HCT116 (cell line): ENCODE results near the gene TNRC6B. TPM values are rescaled to one million over a fixed set of nuclear protein-coding genes. Genes with fewer than 3 reads are reported as not detected.

ENCODE experiments used
- ATAC-seq: fragments of 200-7000 bp; cut with Tn5 transposase; 2 replicates; pipeline ENCODE4 v1.9.1; 2020; ENCODE audit warnings: mild to moderate bottlenecking, moderate library complexity
- BruUV-seq: library from RNA; stranded (reverse); fragments of 400-500 nt; replicated peaks from 2 replicates; lab custom pipeline; 2021; lab: Mats Ljungman, UMichigan
- CTCF ChIA-PET: fragments of 300-600 bp; sonication (Branson Sonifier 250); formaldehyde crosslinking; loops from one replicate; lab custom pipeline; 2021; ENCODE audit warnings: antibody characterized with exemption; lab: Charles Lee
- POLR2A ChIA-PET: fragments of 300-600, 350-600 bp; sonication (Branson Sonifier 250); formaldehyde crosslinking; loops from one replicate; lab custom pipeline; 2021; ENCODE audit warnings: antibody characterized with exemption; lab: Charles Lee
- RAD21 ChIA-PET, 2 experiments: fragments of 300-600 bp; sonication (Branson Sonifier 250); formaldehyde crosslinking; loops; one replicate each; lab custom pipeline; 2023; ENCODE audit warnings: low total read pairs in 2 of 2; ENCODE audit not compliant: uncharacterized antibody in 2 of 2, unreplicated experiment in 2 of 2, low non-redundant PET in 1 of 2; lab: Charles Lee
- DNase-seq: peaks from one replicate; pipeline ENCODE4 v3.0.0-alpha.2; 2010; ENCODE audit warnings: low read depth, low spot score
- H2AFZ ChIP-seq: fragments of 200-600 bp; shearing (Covaris generic), sonication (generic); 2 replicates; pipeline ENCODE4 v1.6.1; 2017; ENCODE audit warnings: low read depth, mixed run types, mixed read lengths, antibody characterized with exemption, low read length; ENCODE audit not compliant: poor library complexity, severe bottlenecking
- H3K27ac ChIP-seq: 2 replicates; pipeline ENCODE4 v1.5.1; 2012; ENCODE audit warnings: low read depth, low read length
- H3K27me3 ChIP-seq: fragments of 200-600 bp; sonication (generic); 2 replicates; pipeline ENCODE4 v1.6.1; 2016; ENCODE audit warnings: mixed run types, low read length, mixed read lengths; ENCODE audit not compliant: insufficient read depth
- H3K36me3 ChIP-seq, 2 experiments: fragments of 200-500 bp in 1 of 2; fragments of 200-600 bp in 1 of 2; sonication (Bioruptor generic) in 1 of 2; sonication (generic) in 1 of 2; 2 replicates each; pipeline versions ENCODE4 v1.5.1 to v1.6.1; 2014 to 2016; ENCODE audit warnings: low read length in 2 of 2, inconsistent platforms in 1 of 2, mixed read lengths in 1 of 2, mixed run types in 1 of 2; ENCODE audit not compliant: insufficient read depth in 2 of 2, control insufficient read depth in 1 of 2
- H3K4me1 ChIP-seq, 2 experiments: fragments of 200-600 bp in 1 of 2; sonication (generic) in 1 of 2; 2 replicates each; pipeline versions ENCODE4 v1.5.1 to v1.6.1; 2012 to 2017; ENCODE audit warnings: low read length in 2 of 2, inconsistent platforms in 1 of 2, mild to moderate bottlenecking in 1 of 2, mixed read lengths in 1 of 2, mixed run types in 1 of 2, moderate library complexity in 1 of 2; ENCODE audit not compliant: insufficient read depth in 2 of 2, control insufficient read depth in 1 of 2
- H3K4me2 ChIP-seq: fragments of 200-600 bp; sonication (generic); 2 replicates; pipeline ENCODE4 v1.6.1; 2017; ENCODE audit warnings: mixed run types, low read length, mixed read lengths
- H3K4me3 ChIP-seq, 2 experiments: fragments of 200-600 bp in 1 of 2; sonication (generic) in 1 of 2; replicated peaks in 1 of 2; 2 replicates each; pipeline ENCODE4 v1.5.1; 2011 to 2016; ENCODE audit warnings: low read length in 2 of 2, control low read depth in 1 of 2, low read depth in 1 of 2, mild to moderate bottlenecking in 1 of 2, mixed read lengths in 1 of 2, mixed run types in 1 of 2
- H3K79me2 ChIP-seq: fragments of 200-600 bp; sonication (generic); 2 replicates; pipeline ENCODE4 v1.6.1; 2017; ENCODE audit warnings: mild to moderate bottlenecking, mixed run types, low read length, moderate library complexity, mixed read lengths; ENCODE audit not compliant: insufficient read depth
- H3K9ac ChIP-seq: fragments of 200-600 bp; sonication (generic); 2 replicates; pipeline ENCODE4 v1.6.1; 2016; ENCODE audit warnings: low read length, mixed read lengths
- H3K9me2 ChIP-seq: fragments of 200-600 bp; sonication (generic), shearing (Covaris generic); 2 replicates; pipeline ENCODE4 v1.6.1; 2017; ENCODE audit warnings: mixed run types, mild to moderate bottlenecking, moderate library complexity; ENCODE audit not compliant: insufficient read depth
- H3K9me3 ChIP-seq, 2 experiments: fragments of 200-500 bp in 1 of 2; fragments of 200-600 bp in 1 of 2; sonication (Bioruptor generic) in 1 of 2; sonication (generic) in 1 of 2; 2 replicates each; pipeline ENCODE4 v1.6.1; 2014 to 2017; ENCODE audit warnings: low read length in 2 of 2, mixed read lengths in 2 of 2, inconsistent platforms in 1 of 2, low read depth in 1 of 2, mild to moderate bottlenecking in 1 of 2, mixed run types in 1 of 2, moderate library complexity in 1 of 2; ENCODE audit not compliant: control insufficient read depth in 1 of 2, insufficient read depth in 1 of 2
- H4K20me1 ChIP-seq: fragments of 200-600 bp; sonication (generic), shearing (Covaris generic); 2 replicates; pipeline ENCODE4 v1.6.1; 2017; ENCODE audit warnings: mixed run types, mild to moderate bottlenecking, moderate library complexity; ENCODE audit not compliant: insufficient read depth
- CBX3 ChIP-seq: IDR thresholded peaks from 2 replicates; pipeline ENCODE4 v1.6.1; 2012; ENCODE audit warnings: low read depth
- CEBPB ChIP-seq: IDR thresholded peaks from 2 replicates; pipeline ENCODE4 v1.6.1; 2012; ENCODE audit warnings: low read depth
- EGR1 ChIP-seq: IDR thresholded peaks from 2 replicates; pipeline ENCODE4 v1.6.1; 2012; ENCODE audit warnings: low read depth
- ELF1 ChIP-seq: IDR thresholded peaks from 2 replicates; pipeline ENCODE4 v1.6.1; 2012; ENCODE audit warnings: low read depth, borderline replicate concordance
- EZH2 ChIP-seq: fragments of 200-600 bp; sonication (generic); IDR thresholded peaks from 2 replicates; pipeline ENCODE4 v1.6.1; 2017; ENCODE audit warnings: antibody characterized with exemption, mixed run types
- FOSL1 ChIP-seq: IDR thresholded peaks from 2 replicates; pipeline ENCODE4 v1.6.1; 2012; ENCODE audit warnings: low read depth
- JUND ChIP-seq: IDR thresholded peaks from 2 replicates; pipeline ENCODE4 v1.6.1; 2012
- POLR2A ChIP-seq: IDR thresholded peaks from 2 replicates; pipeline ENCODE4 v1.7.0; 2011; ENCODE audit warnings: borderline replicate concordance; ENCODE audit not compliant: insufficient read depth, insufficient read length; ENCODE audit errors: extremely low read depth
- POLR2AphosphoS5 ChIP-seq: IDR thresholded peaks from 2 replicates; pipeline ENCODE4 v1.6.1; 2011; ENCODE audit warnings: mild to moderate bottlenecking, low read depth, low read length, moderate library complexity
- RAD21 ChIP-seq: IDR thresholded peaks from 2 replicates; pipeline ENCODE4 v1.6.1; 2012; ENCODE audit warnings: low read depth, mild to moderate bottlenecking
- SP1 ChIP-seq: IDR thresholded peaks from 2 replicates; pipeline ENCODE4 v1.6.1; 2012; ENCODE audit warnings: low read depth
- TCF7L2 ChIP-seq: IDR thresholded peaks from 2 replicates; pipeline ENCODE4 v1.7.0; 2011; ENCODE audit warnings: borderline replicate concordance, inconsistent platforms; ENCODE audit not compliant: insufficient read depth, insufficient read length; ENCODE audit errors: extremely low read depth
- YY1 ChIP-seq: IDR thresholded peaks from 2 replicates; pipeline ENCODE4 v1.6.1; 2011; ENCODE audit warnings: low read length, low read depth, moderate library complexity, mild to moderate bottlenecking; ENCODE audit not compliant: insufficient replicate concordance; ENCODE audit errors: extremely low read depth
- ZFX ChIP-seq: fragments of 450-650 bp; IDR thresholded peaks from 2 replicates; pipeline ENCODE4 v1.6.1; 2017
- ZNF274 ChIP-seq: fragments of 200-500 bp; sonication (Bioruptor generic); IDR thresholded peaks from 2 replicates; pipeline ENCODE4 v1.6.1; 2014; ENCODE audit warnings: mild to moderate bottlenecking, low read depth, low read length, inconsistent platforms
- intact Hi-C: fragments of 100-400 bp; cut with micrococcal nuclease; formaldehyde crosslinking; loops from 2 replicates; pipeline ENCODE4 v1.10.0; 2022
- total RNA-seq: library from RNA; stranded (reverse); gene quantifications from one replicate; pipeline ENCODE4 v1.2.1, GENCODE V29; 2021; ENCODE audit not compliant: unreplicated experiment
- TF ChIP-seq, protein P1 (sequence below), 3 experiments: fragments of 200-600 bp in 1 of 3; sonication (generic) in 1 of 3; IDR thresholded peaks in 2 of 3; conservative IDR thresholded peaks in 1 of 3; 2 replicates each; pipeline ENCODE4 v1.5.1; 2012 to 2017; ENCODE audit warnings: low read depth in 2 of 3, low read length in 2 of 3, antibody characterized with exemption in 1 of 3, borderline replicate concordance in 1 of 3, control low read depth in 1 of 3, mild to moderate bottlenecking in 1 of 3, mixed read lengths in 1 of 3, mixed run types in 1 of 3, moderate library complexity in 1 of 3; ENCODE audit not compliant: insufficient read depth in 1 of 3
- TF ChIP-seq, protein P2 (sequence below): IDR thresholded peaks from 2 replicates; pipeline ENCODE4 v1.6.1; 2011; ENCODE audit warnings: mild to moderate bottlenecking, low read length, moderate library complexity; ENCODE audit not compliant: insufficient replicate concordance; ENCODE audit errors: extremely low read depth

Gene TNRC6B
- total RNA-seq, 1 experiment from 2014 or later, result 29.8 TPM

DNA sequence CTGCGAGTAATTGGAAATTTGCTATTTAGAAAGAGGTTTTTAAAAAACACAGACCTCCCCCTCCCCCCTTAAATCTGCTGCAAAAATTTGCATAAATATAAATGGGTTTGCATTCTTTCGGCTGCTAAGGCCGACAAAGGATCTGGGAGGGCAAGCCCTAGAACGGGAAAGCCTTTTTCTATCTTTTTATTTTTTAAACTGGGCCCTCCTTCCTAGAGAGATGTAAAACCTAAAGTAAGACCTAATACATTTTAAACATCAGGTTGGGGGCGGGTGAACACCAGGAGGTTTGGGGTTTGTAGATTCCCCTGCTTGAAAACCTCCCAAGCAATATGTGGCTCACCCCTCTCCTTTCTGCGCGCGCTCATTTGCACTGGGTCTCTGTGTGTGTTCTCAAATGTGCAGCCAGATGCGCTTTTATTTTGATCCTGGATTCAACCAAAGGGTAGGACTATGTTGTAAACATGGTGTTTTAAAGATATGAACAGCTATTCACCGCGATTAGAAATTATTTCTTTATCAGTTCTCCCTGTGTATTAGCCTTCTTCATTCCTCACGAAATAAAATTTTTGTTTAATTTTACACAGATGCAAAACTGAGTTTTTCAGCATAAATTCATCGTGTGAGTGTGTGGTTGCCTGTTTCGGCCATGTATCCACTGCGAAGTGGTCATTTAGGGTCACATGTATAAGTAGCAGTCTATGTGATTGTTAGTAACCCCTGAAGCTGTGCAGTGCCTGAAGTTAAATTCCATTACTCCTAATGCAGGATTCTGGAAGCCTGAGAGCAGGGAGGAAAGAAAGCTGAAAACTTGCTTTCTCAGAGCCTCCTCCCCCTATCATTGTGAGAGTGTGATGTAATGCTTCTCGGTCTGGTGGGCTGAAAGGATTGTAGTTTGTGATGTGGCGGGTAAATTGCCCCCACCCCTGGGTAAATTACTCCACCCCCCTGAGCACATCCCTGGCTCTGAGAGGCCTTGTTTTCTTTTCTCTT, 988 bp downstream of the TNRC6B start:
- Histone ChIP-seq H3K36me3 (no peaks in the 10 kb centered on the region), H3K27ac (peak overlapping the region; percentile 59; the same call in 1 of the 2 replicates), H3K79me2 (peaks cover 58% of the 10 kb centered on the region), H4K20me1 (no peaks in the 10 kb centered on the region), H3K4me1 (peaks cover 20 to 34% of the 10 kb centered on the region in 2 experiments), H3K4me3 (peak overlapping the region; percentile 60 to 80), H3K4me2 (peak overlapping the region; percentile 92), H3K27me3 (no peaks in the 10 kb centered on the region), H2AFZ (no peak overlapping the region)
- ChIA-PET POLR2A (no interaction called here), CTCF (no interaction called here), RAD21 (no interaction called here)
- no peak for DNase-seq
- BruUV-seq, result no TSS peak
- no peak for ATAC-seq
- intact Hi-C loops, result no loop called here
- TF ChIP-seq POLR2AphosphoS5 (no peak), SP1 (no peak), EGR1 (no peak), TCF7L2 (no peak), ZFX (no peak), POLR2A (no peak), JUND (no peak), CEBPB (no peak), FOSL1 (no peak), RAD21 (no peak), CBX3 (no peak), YY1 (no peak), ELF1 (no peak), EZH2 (no peak), ZNF274 (no peak)
- TF ChIP-seq, protein P1, sequence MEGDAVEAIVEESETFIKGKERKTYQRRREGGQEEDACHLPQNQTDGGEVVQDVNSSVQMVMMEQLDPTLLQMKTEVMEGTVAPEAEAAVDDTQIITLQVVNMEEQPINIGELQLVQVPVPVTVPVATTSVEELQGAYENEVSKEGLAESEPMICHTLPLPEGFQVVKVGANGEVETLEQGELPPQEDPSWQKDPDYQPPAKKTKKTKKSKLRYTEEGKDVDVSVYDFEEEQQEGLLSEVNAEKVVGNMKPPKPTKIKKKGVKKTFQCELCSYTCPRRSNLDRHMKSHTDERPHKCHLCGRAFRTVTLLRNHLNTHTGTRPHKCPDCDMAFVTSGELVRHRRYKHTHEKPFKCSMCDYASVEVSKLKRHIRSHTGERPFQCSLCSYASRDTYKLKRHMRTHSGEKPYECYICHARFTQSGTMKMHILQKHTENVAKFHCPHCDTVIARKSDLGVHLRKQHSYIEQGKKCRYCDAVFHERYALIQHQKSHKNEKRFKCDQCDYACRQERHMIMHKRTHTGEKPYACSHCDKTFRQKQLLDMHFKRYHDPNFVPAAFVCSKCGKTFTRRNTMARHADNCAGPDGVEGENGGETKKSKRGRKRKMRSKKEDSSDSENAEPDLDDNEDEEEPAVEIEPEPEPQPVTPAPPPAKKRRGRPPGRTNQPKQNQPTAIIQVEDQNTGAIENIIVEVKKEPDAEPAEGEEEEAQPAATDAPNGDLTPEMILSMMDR (IDR thresholded peaks at IDR 0.05 in 2 of 3, conservative IDR thresholded peaks at IDR 0.05 in 1 of 3; ENCODE audit: borderline replicate concordance in 1 of 3, insufficient read depth in 1 of 3, low read depth in 2 of 3, low read length in 2 of 3), result no peak
- TF ChIP-seq, protein P2, sequence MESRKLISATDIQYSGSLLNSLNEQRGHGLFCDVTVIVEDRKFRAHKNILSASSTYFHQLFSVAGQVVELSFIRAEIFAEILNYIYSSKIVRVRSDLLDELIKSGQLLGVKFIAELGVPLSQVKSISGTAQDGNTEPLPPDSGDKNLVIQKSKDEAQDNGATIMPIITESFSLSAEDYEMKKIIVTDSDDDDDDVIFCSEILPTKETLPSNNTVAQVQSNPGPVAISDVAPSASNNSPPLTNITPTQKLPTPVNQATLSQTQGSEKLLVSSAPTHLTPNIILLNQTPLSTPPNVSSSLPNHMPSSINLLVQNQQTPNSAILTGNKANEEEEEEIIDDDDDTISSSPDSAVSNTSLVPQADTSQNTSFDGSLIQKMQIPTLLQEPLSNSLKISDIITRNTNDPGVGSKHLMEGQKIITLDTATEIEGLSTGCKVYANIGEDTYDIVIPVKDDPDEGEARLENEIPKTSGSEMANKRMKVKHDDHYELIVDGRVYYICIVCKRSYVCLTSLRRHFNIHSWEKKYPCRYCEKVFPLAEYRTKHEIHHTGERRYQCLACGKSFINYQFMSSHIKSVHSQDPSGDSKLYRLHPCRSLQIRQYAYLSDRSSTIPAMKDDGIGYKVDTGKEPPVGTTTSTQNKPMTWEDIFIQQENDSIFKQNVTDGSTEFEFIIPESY, result no peak
- TF ChIP-seq, all 23 proteins: peak for 0
- H3K9me3 ChIP-seq, result no peaks in the 10 kb centered on the region
- H3K9me2 ChIP-seq, result no peaks in the 10 kb centered on the region
- peak overlapping the region; percentile 87 for H3K9ac ChIP-seq
